Renal cortical epithelial cell (primary cell): ENCODE measurements around the gene ACSS1. TPM values are rescaled to one million over a fixed set of nuclear protein-coding genes. Genes with fewer than 3 reads are reported as not detected.

Experiments
- DNase-seq: peaks from one replicate; pipeline ENCODE4 v3.0.0-alpha.2; 2011; ENCODE audit warnings: low read depth
- total RNA-seq: library from RNA; depleted of rRNA; stranded (reverse); fragments of >200 nt; gene quantifications from 2 replicates; pipeline ENCODE4 v1.2.3, GENCODE V29; 2014

ACSS1 gene
- total RNA-seq, 1 donor from 2014 or later, result 11.8 TPM

- DNase-seq, result no peak
Observed at GRCh38 chr20:24972341-24972740, 85.6 kb downstream of the ACSS1 start.

DNA sequence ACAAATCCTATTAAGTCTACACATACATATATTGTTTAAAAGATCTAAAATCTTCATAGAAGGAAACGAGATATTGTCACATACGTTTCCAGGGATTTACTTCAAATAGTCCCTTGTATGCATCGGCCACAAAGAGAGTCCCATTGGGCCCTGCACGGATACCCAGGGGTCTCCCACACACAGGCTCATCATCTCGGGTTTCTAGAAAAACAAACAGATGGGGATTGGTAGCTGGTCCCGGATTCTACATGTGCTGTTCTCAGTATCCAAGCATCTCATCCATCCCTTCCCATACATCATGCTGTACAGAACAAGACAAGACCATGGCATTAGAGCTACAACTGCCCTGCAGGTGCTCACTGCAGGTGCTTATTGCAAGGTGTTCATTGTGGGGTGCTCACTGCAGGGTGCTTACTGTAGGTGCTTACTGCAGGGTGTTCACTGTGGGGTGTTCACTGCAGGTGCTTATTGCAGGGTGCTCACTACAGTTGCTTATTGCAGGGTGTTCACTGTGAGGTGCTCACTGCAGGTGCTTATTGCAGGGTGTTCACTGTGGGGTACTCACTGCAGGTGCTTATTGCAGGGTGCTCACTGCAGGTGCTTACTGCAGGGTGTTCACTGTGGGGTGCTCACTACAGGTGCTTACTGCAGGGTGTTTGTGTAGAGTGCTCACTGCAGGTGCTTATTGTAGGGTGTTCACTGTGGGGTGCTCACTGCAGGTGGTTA lies 86.4 kb downstream of the ACSS1 start:
- DNase-seq, result no peak

DNA sequence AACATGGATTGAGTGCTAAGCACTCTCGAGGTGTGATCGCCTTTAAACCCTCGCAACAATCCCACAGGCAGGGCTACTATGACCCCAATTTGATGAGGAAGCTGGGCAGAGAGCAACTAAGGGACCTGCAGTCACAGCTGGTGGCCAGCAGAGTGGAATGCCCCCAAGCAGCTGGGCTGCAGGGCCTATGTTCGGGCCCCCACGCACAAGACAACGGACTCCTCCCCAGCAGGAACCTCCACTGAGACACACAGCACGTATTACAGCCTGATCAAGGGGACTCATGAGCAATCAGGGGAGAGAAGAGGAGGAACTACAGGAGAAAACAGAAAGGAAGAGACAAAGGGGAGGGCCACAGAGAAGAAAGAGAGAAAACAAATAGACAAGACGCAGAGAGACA lies 87.2 kb downstream of the ACSS1 start:
- DNase-seq, result no peak

GRCh38 chr20:24970030-24970553 lies 87.8 kb downstream of the ACSS1 start:
- no peak for DNase-seq

DNA sequence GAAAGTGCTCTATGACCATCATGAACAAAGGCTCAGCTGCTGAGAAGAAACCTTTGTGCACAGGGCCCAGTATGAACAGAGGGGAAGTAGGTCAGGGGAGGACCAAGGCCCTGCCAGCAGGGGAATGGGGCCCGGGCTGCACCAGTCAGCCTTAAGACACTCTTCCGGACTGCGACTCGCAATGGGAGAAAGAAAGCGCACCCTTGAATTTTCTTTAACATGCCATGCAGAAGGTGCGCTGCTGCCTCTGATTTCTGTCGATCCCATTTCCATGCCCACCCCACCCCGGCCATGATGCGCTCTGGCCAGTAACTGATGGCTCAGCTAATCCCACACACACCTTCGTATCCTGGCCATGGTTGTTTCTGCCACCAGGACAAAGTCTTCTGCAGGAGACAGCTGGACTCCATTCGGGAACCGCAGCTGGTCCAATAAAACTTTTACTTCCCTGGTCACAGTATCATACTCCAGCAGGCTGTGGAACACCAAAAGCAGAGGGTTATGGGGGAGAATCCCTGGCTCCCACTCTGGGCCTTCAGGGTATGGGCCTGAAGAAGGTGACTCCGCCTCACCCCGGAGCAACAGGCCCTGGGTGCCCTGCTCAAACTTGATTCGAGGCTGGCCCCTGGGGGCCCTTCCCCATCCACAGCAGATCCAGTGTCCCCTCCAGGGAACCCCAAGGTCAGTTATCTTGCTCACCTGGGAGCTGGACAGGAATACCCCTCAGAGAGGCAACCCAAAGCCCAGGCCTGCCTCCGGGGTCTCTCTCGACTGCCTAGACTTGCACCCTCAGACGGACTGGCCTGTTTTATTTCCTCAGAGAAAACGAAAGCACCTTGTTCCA lies 88.5 kb downstream of the ACSS1 start:
- no peak for DNase-seq

DNA sequence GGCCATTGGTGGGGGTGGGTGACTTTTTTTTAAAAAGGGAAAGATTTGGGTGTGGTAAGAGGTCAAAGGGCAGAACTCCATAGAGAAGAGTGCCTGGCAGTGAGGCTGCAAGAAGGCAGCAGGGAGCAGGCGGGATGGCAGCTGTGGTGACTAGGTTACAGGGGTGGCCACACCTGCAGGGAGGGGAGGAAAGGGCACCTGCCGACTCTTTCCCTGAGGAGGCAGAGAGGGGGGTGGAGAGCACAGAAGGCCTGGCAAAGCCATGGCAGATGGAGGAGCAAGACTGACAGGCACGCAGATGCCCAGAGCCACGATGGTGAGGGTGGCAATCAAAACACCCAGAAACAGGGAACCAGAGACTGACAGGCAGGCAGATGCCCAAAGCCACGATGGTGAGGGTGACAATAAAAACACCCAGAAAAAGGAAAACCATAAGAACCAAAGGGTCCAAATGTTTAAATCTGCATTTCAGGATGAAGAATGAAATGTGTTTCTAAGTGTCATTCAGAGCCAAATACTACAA lies 89.6 kb downstream of the ACSS1 start:
- DNase-seq, result no peak

- DNase-seq, result no peak
Observed at GRCh38 chr20:24966317-24967012, 91.5 kb downstream of the ACSS1 start.

DNA sequence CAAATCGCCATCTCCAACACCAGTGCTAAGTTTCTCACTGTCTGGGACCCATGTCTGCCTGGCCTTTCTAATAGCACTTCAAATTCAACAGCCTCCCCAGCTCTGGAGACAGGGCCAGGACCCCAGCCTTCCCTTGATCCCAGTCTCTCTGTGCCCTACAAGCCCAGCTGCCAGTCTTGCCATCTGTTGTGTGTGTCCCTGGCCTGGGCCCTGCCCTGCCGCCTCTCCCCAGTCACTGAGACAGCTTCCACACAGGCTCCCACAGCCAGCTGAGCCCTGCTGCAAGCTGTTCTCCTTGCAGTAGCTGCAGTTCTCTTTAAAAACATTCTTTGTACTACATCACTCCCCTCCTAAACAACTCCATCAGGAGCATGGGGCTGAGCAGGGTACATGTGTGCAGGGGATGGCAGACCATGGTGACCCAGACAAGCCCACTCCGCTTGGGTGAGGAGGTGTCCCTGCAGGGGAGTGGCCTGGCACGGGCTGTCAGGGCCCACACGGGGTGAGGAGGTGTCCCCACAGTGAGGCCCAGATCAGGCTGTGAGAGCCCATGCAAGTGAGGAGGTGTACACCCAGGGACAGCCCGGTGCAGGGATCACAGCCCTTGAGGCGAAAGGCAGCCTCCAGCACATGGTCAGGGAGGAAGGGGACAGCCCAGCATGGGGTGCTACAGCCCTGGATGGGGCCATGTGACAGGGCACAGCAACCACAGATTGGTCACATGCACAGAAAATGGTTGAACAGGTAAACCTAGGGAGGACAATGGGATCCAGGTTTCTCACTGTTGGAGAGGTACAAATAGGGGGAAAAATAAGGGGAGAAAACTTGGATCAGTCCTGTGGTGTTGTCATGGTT lies 92.6 kb downstream of the ACSS1 start:
- DNase-seq, result no peak

GRCh38 chr20:24964506-24964840 lies 93.5 kb downstream of the ACSS1 start:
- no peak for DNase-seq

GRCh38 chr20:24963672-24964505 lies 94.0 kb downstream of the ACSS1 start:
- DNase-seq, result no peak

- DNase-seq, result no peak
Observed at GRCh38 chr20:24962510-24962909, 95.4 kb downstream of the ACSS1 start.

DNA sequence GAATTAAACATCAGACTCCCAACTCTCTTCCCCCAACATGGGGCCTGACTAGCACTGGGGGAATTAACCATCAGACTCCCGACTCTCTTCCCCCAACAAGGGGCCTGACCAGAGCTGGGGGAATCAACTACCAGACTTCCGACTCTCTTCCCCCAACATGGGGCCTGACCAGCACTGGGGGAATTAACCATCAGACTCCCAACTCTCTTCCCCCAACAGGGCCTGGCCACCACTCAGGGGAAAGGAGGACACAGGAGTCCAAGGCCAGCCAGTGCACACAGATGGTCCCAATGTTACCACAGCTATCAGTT lies 95.8 kb downstream of the ACSS1 start:
- no peak for DNase-seq

DNA sequence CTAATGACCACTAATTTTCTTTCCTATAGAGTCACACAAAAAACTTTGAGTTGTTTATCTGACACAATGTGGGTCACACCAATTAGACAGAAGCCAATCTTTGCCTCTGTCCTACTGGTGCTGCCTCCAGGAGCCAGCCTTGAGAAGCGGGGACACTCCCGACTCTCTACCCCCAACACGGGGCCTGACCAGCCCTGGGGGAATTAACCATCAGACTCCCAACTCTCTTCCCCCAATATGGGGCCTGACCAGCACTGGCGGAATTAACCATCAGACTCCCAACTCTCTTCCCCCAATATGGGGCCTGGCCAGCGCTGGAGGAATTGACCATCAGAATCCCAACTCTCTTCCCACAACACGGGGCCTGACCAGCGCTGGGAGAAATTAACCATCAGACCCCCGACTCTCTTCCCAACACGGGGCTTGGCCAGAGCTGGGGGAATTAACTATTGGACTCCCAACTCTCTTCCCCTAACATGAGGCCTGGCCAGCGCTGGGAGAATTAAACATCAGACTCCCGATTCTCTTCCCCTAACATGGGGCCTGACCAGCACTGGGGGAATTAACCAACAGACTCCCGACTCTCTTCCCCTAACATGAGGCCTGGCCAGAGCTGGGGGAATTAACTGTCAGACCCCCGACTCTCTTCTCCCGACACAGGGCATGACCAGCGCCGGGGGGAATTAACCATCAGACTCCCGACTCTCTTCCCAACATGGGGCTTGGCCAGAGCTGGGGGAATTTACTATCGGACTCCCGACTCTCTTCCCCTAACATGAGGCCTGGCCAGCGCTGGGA lies 96.4 kb downstream of the ACSS1 start:
- DNase-seq, result no peak

GRCh38 chr20:24960861-24961260 lies 97.1 kb downstream of the ACSS1 start:
- no peak for DNase-seq

GRCh38 chr20:24960302-24960801 lies 97.6 kb downstream of the ACSS1 start:
- no peak for DNase-seq

- DNase-seq, result no peak
Observed at GRCh38 chr20:24959591-24960301, 98.2 kb downstream of the ACSS1 start.

- no peak for DNase-seq
Observed at GRCh38 chr20:24958506-24959385, 99.2 kb downstream of the ACSS1 start.
